CD4-positive, CD25-positive, alpha-beta regulatory T cell (primary cell): ENCODE measurements around the gene MLLT6. TPM values are rescaled to one million over a fixed set of nuclear protein-coding genes. Genes with fewer than 3 reads are reported as not detected.

Experiments used
- ATAC-seq, 2 donors: fragments of 150-1000 bp; cut with Tn5 transposase; one replicate each; pipeline ENCODE4 v1.10.0; 2021; ENCODE audit warnings: low read depth in 2 of 2, moderate number of reproducible peaks in 2 of 2, moderate library complexity in 1 of 2
- DNase-seq, 3 donors: peaks; one replicate each; pipeline versions ENCODE4 v3.0.0 to v3.0.0-alpha.2; 2012 to 2022; ENCODE audit warnings: mixed read lengths in 1 of 3
- H3K27ac ChIP-seq: one replicate; pipeline ENCODE4 v1.7.0; 2013; ENCODE audit warnings: mild to moderate bottlenecking, low read length; ENCODE audit not compliant: insufficient read depth, poor library complexity, severe bottlenecking
- H3K27me3 ChIP-seq: one replicate; pipeline ENCODE4 v1.7.0; 2013; ENCODE audit warnings: low read length; ENCODE audit not compliant: control insufficient read depth, insufficient read depth
- H3K36me3 ChIP-seq: one replicate; pipeline ENCODE4 v1.7.0; 2013; ENCODE audit warnings: mild to moderate bottlenecking, low read length, moderate library complexity; ENCODE audit not compliant: control insufficient read depth, insufficient read depth
- H3K4me1 ChIP-seq: 2 replicates; pipeline ENCODE4 v1.7.0; 2013; ENCODE audit warnings: mild to moderate bottlenecking, low read length; ENCODE audit not compliant: insufficient read depth, control insufficient read depth, poor library complexity, severe bottlenecking
- H3K4me3 ChIP-seq: one replicate; pipeline ENCODE4 v1.7.0; 2013; ENCODE audit warnings: low read depth, mild to moderate bottlenecking, low read length, moderate library complexity
- H3K9me3 ChIP-seq, 2 experiments: 1 replicate in 1 of 2; 2 replicates in 1 of 2; pipeline ENCODE4 v1.7.0; 2013; ENCODE audit warnings: low read length in 2 of 2, mild to moderate bottlenecking in 1 of 2, moderate library complexity in 1 of 2; ENCODE audit not compliant: control insufficient read depth in 2 of 2
- H3K27ac Mint-ChIP-seq, 3 donors: one replicate each; pipeline ENCODE4 v1.8.0; 2020 to 2022; ENCODE audit warnings: mild to moderate bottlenecking in 3 of 3, mixed read lengths in 3 of 3, moderate library complexity in 2 of 3
- H3K27me3 Mint-ChIP-seq: one replicate; pipeline ENCODE4 v1.8.0; 2022; ENCODE audit warnings: mild to moderate bottlenecking, mixed read lengths
- H3K36me3 Mint-ChIP-seq: one replicate; pipeline ENCODE4 v1.8.0; 2020; ENCODE audit warnings: mixed read lengths
- H3K4me1 Mint-ChIP-seq, 4 donors: one replicate each; pipeline ENCODE4 v1.8.0; 2020 to 2022; ENCODE audit warnings: mixed read lengths in 4 of 4, mild to moderate bottlenecking in 1 of 4
- H3K4me3 Mint-ChIP-seq, 4 donors: one replicate each; pipeline ENCODE4 v1.8.0; 2020 to 2022; ENCODE audit warnings: mild to moderate bottlenecking in 4 of 4, mixed read lengths in 4 of 4, moderate library complexity in 3 of 4
- H3K9me3 Mint-ChIP-seq, 7 donors: one replicate each; pipeline ENCODE4 v1.8.0; 2020 to 2022; ENCODE audit warnings: mixed read lengths in 7 of 7, mild to moderate bottlenecking in 3 of 7, moderate library complexity in 2 of 7
- polyA plus RNA-seq, 4 donors: library from polyadenylated mRNA; unstranded; fragments of 300-500 nt; fragmentation: Illumina TruSeq; gene quantifications; one replicate each; pipeline ENCODE4 v1.2.3, GENCODE V29; 2021
- total RNA-seq: library from RNA; stranded (reverse); gene quantifications from one replicate; pipeline ENCODE4 v1.2.3, GENCODE V29; 2022

MLLT6 gene
- total and polyA plus RNA-seq, 5 donors from 2014 or later, result 5.2 to 361 (median 6.7) TPM

DNA sequence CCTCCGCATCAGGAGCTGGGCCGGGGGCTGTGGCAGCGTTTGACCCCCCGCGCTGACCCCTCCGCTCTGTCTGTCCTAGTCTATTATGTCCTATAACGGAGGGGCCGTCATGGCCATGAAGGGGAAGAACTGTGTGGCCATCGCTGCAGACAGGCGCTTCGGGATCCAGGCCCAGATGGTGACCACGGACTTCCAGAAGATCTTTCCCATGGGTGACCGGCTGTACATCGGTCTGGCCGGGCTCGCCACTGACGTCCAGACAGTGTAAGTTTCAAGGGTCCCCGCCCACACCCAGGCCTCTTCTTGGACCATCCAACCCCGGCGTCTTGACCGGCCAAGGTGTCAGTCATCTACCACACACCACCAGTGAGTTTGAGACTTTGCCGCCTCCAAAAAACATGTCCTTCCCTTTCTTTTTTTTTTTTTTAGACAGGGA is 48.0 kb downstream of the MLLT6 start:
- peak overlapping the region; percentile 90 to 100 (median 98) for H3K4me3 Mint-ChIP-seq
- H3K27me3 Mint-ChIP-seq, result peaks cover 32% of the 10 kb centered on the region
- H3K4me1 Mint-ChIP-seq, result peaks cover 7 to 66% (median 27%) of the 10 kb centered on the region in 4 donors

DNA sequence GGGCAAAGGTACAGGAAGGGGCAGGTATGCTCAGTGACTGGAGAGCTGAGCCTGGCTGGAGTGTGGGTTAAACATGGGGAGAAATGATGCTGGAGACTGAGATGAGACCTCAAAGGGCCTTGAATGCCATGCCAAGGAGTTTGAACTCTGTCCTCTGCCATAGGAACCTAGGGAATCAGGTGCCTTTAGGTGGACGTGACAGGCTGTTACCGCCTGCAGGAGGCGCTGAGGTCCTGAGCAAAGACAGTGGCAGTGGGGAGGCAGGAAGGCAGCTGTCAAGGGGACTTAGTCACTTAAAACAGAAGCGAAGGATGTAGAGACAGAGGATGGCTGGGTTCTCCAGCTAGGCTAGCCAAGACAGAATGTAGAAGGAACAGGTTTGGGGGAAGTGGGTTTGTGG is 56.5 kb downstream of the MLLT6 start:
- H3K36me3 ChIP-seq, result peaks cover 78% of the 10 kb centered on the region
- no peaks in the 10 kb centered on the region for H3K4me1 ChIP-seq
- no peak overlapping the region for H3K27ac ChIP-seq
- Mint-ChIP-seq H3K27me3 (no peaks in the 10 kb centered on the region), H3K4me1 (peaks cover 0 to 16% (median 6%) of the 10 kb centered on the region in 4 donors), H3K9me3 (no peaks in the 10 kb centered on the region), H3K4me3 (no peak overlapping the region), H3K36me3 (peaks cover 41% of the 10 kb centered on the region), H3K27ac (peak overlapping the region in 1 of 3 donors; percentile 84)
- H3K27me3 ChIP-seq, result no peaks in the 10 kb centered on the region
- H3K9me3 ChIP-seq, result no peaks in the 10 kb centered on the region
- DNase-seq (peak in 2 of 3 donors; percentile 31 to 56), ATAC-seq (peak; percentile 45 to 55)
- H3K4me3 ChIP-seq, result no peak overlapping the region

More for the DNA sequence above, 48.0 kb downstream of the MLLT6 start:
- Mint-ChIP-seq H3K36me3 (peaks cover 24% of the 10 kb centered on the region), H3K9me3 (peaks cover 0 to 3% (median 0%) of the 10 kb centered on the region in 7 donors), H3K27ac (peak overlapping the region; percentile 93 to 99 (median 98))
- no peak for DNase-seq
- Histone ChIP-seq H3K4me1 (peaks cover 49% of the 10 kb centered on the region), H3K4me3 (peak overlapping the region; percentile 88), H3K9me3 (no peaks in the 10 kb centered on the region), H3K27ac (peak overlapping the region; percentile 88), H3K36me3 (peaks cover 26% of the 10 kb centered on the region), H3K27me3 (peaks cover 13% of the 10 kb centered on the region)
- ATAC-seq, result no peak

DNA sequence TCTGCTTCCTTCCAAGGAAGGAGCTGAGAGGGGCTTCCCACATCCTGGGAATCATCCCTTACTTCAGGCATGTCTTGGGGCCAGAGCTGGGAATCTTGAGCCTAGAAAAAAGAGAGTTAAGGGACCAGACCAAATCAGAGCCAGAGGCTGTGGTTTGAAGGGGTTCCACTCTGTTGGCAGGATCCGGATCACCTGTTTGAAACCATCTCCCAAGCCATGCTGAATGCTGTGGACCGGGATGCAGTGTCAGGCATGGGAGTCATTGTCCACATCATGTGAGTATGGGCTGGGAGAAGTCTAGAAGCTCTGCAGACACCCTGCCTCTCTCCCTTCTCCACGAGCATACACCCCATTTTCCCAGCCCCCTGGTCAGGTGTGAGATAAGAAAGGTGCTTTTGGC is 57.2 kb downstream of the MLLT6 start:
- H3K27ac ChIP-seq, result no peak overlapping the region
- Mint-ChIP-seq H3K4me3 (no peak overlapping the region), H3K4me1 (peaks cover 0 to 16% (median 6%) of the 10 kb centered on the region in 4 donors), H3K27ac (no peak overlapping the region), H3K9me3 (no peaks in the 10 kb centered on the region), H3K36me3 (peaks cover 41% of the 10 kb centered on the region), H3K27me3 (no peaks in the 10 kb centered on the region)
- H3K36me3 ChIP-seq, result peaks cover 82% of the 10 kb centered on the region
- H3K27me3 ChIP-seq, result no peaks in the 10 kb centered on the region
- H3K9me3 ChIP-seq, result no peaks in the 10 kb centered on the region
- DNase-seq, result no peak
- ATAC-seq, result no peak
- H3K4me3 ChIP-seq, result no peak overlapping the region
- no peaks in the 10 kb centered on the region for H3K4me1 ChIP-seq

DNA sequence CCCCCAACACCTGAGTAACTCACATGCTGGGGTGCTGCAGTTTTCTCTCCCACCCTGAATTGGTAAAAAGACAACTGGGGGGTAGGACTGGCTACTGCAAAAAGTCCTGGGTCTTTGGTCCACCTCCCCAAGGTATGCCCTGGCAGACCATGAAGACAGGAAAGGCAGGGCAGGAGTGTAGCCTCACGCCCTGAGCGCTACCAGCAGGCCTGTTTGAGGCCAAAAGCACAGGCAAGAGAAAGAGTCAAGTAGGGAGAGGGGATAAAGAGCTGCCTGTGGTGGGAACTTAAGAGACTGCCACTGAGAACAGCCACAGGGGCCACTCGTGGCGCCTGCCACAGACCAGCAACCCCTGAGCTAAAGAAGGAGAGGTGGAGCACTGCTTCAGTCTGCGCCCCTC is 61.3 kb downstream of the MLLT6 start:
- no peak overlapping the region for H3K4me3 Mint-ChIP-seq
- H3K27me3 ChIP-seq, result no peaks in the 10 kb centered on the region
- H3K27ac ChIP-seq, result no peak overlapping the region
- peaks cover 50% of the 10 kb centered on the region for H3K36me3 Mint-ChIP-seq
- no peaks in the 10 kb centered on the region for H3K9me3 Mint-ChIP-seq
- H3K9me3 ChIP-seq, result no peaks in the 10 kb centered on the region
- H3K27me3 Mint-ChIP-seq, result no peaks in the 10 kb centered on the region
- ATAC-seq (no peak), DNase-seq (no peak)
- peak overlapping the region in 1 of 3 donors; percentile 67 for H3K27ac Mint-ChIP-seq
- H3K4me1 Mint-ChIP-seq, result peaks cover 0 to 7% (median 6%) of the 10 kb centered on the region in 4 donors
- H3K4me3 ChIP-seq, result no peak overlapping the region
- no peaks in the 10 kb centered on the region for H3K4me1 ChIP-seq
- H3K36me3 ChIP-seq, result peaks cover 92% of the 10 kb centered on the region

- Mint-ChIP-seq H3K4me3 (no peak overlapping the region), H3K36me3 (peaks cover 49% of the 10 kb centered on the region), H3K27me3 (no peaks in the 10 kb centered on the region), H3K27ac (peak overlapping the region in 2 of 3 donors; percentile 8 to 32), H3K4me1 (peaks cover 0 to 7% (median 3%) of the 10 kb centered on the region in 4 donors), H3K9me3 (no peaks in the 10 kb centered on the region)
- no peak for DNase-seq
- ATAC-seq, result no peak
- no peaks in the 10 kb centered on the region for H3K27me3 ChIP-seq
- no peaks in the 10 kb centered on the region for H3K9me3 ChIP-seq
- H3K36me3 ChIP-seq, result peaks cover 93% of the 10 kb centered on the region
- H3K27ac ChIP-seq, result no peak overlapping the region
- no peaks in the 10 kb centered on the region for H3K4me1 ChIP-seq
- H3K4me3 ChIP-seq, result no peak overlapping the region
Observed at GRCh38 chr17:38768417-38768816, 63.3 kb downstream of the MLLT6 start.

DNA sequence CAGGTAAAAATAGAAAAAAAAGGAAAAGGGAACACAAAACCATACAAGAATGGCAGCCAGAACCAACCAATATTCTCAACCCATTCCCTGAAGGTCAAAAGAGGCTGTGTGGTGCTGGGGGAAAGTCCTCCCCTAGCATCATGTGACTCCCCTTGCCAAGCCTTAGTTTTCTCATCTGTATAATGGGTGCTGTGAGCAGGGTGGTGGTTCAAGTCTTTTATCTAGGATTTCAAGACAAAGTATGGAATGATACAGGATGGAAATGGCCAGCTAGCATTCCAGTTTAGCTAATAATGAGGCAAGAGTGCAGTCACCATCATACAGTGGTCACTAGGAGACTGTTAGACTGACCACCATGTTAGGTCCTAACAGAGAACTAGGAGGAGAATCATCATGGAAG is 68.2 kb downstream of the MLLT6 start:
- peak overlapping the region in 1 of 3 donors; percentile 60 for H3K27ac Mint-ChIP-seq
- H3K9me3 Mint-ChIP-seq, result no peaks in the 10 kb centered on the region
- H3K4me1 Mint-ChIP-seq, result no peaks in the 10 kb centered on the region
- Histone ChIP-seq H3K4me1 (no peaks in the 10 kb centered on the region), H3K27ac (no peak overlapping the region), H3K36me3 (peaks cover 82% of the 10 kb centered on the region), H3K4me3 (no peak overlapping the region), H3K9me3 (no peaks in the 10 kb centered on the region), H3K27me3 (no peaks in the 10 kb centered on the region)
- no peak for DNase-seq
- peaks cover 45% of the 10 kb centered on the region for H3K36me3 Mint-ChIP-seq
- ATAC-seq, result no peak
- no peaks in the 10 kb centered on the region for H3K27me3 Mint-ChIP-seq
- H3K4me3 Mint-ChIP-seq, result no peak overlapping the region

DNA sequence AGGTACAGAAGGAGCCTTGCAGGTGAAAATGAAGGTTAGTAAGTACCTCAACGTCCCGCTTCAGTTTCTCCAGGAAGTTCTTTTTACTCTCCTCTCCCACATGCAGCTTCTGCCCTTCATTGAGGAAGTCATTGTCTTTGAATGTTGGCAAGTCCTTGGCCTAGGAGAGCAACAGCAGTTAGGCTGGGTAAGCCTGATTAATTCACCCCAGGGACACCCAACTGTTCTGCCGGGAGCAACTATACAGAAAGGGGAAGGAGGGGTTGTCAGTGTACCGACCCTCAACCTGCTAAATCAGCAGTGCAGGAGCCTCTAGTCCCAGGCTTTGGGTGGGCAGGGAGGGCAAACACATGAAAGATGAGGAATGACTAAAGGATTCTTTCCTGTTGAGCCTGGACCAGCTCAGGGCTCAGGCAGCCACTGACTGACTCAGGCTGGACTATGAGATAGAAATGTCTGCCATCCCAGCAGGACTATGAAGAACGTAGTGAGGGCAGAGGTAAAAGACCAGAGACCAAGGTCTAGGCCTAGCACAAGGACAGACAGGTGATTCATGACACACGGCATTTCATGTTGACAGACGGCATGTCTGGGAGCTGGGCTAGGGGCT is 72.7 kb downstream of the MLLT6 start:
- DNase-seq, result no peak
- Histone ChIP-seq H3K27me3 (no peaks in the 10 kb centered on the region), H3K4me1 (no peaks in the 10 kb centered on the region), H3K9me3 (no peaks in the 10 kb centered on the region), H3K27ac (no peak overlapping the region), H3K36me3 (peaks cover 84% of the 10 kb centered on the region), H3K4me3 (no peak overlapping the region)
- Mint-ChIP-seq H3K36me3 (peaks cover 46% of the 10 kb centered on the region), H3K27me3 (no peaks in the 10 kb centered on the region), H3K4me1 (peaks cover 0 to 4% (median 0%) of the 10 kb centered on the region in 4 donors), H3K9me3 (no peaks in the 10 kb centered on the region), H3K27ac (peak overlapping the region in 1 of 3 donors; percentile 80), H3K4me3 (no peak overlapping the region)
- ATAC-seq, result no peak
